GM23248 (cell line): Measurements from ENCODE around the gene POLD1.

Experiments used
- EZH2 ChIP-seq: fragments of 200-600 bp; sonication (generic); IDR thresholded peaks from 2 replicates; pipeline ENCODE4 v1.6.1; 2018; ENCODE audit warnings: antibody characterized with exemption, mild to moderate bottlenecking; ENCODE audit not compliant: insufficient read depth, poor library complexity, severe bottlenecking
- EZH2phosphoT487 ChIP-seq: fragments of 200-600 bp; sonication (generic); IDR thresholded peaks from 2 replicates; pipeline ENCODE4 v1.6.1; 2018; ENCODE audit warnings: antibody characterized with exemption, moderate library complexity, mild to moderate bottlenecking, low read depth; ENCODE audit not compliant: insufficient read depth

DNA sequence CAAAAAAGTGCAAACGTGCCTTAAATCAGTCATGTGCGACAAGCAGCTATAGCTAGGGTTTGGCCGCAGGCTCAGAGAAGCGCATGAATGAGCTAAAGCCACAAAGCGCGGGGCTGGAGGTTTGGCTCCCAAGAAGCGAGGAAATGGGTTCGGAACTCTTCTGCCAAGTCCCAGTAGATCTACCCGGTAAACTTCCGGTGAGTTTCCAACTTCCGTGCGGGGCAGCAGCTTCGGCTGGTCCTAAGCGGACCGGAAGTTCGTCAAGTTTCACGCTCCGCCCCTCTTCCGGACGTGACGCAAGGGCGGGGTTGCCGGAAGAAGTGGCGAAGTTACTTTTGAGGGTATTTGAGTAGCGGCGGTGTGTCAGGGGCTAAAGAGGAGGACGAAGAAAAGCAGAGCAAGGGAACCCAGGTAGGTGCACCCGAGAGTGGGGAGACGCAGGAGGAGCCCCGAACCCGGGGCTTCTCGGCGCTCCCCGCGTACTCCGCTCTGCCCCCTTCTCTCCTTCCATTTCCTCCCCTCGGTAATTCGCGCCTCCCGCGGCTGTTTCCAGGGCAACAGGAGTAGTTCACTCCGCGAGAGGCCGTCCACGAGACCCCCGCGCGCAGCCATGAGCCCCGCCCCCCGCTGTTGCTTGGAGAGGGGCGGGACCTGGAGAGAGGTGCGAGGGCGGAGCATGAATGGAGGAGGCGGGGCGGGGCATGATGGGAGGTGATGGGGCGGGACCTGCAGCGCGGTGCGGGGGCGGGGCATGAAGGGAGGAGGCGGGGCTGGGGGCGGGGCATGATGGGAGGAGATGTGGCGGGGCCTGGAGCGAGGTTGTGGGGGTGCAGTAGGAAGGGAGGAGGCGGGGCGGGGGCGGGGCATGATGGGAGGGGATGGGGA lies 7.7 kb upstream of the POLD1 start, which contains the start of gene NR1H2:
- TF ChIP-seq EZH2phosphoT487 (no peak), EZH2 (no peak)
